Measurements from ENCODE around the gene GNG7.
"Not testable (repeated sequence)": the region's sequence is repeated elsewhere in the genome, so short reads cannot be mapped to it uniquely, and the experiment has no call there.

The GNG7 gene

GRCh38 chr19:2495130-2495641, 207.3 kb downstream of the GNG7 start:
- no peak for DNase-seq

GRCh38 chr19:2494447-2495129, 207.9 kb downstream of the GNG7 start:
- DNase-seq: no peak

GRCh38 chr19:2494084-2494446, 208.4 kb downstream of the GNG7 start:
- no peak for DNase-seq

- not testable (repeated sequence) for DNase-seq
These were observed 209.0 kb downstream of the GNG7 start for GRCh38 chr19:2493448-2493847.

- no peak for DNase-seq
These were observed 209.6 kb downstream of the GNG7 start for GRCh38 chr19:2492870-2493269.

- DNase-seq: no peak
These were observed 211.2 kb downstream of the GNG7 start for GRCh38 chr19:2491130-2491801.

GRCh38 chr19:2490659-2491058, 211.8 kb downstream of the GNG7 start:
- DNase-seq: no peak

- peak; percentile 1 for DNase-seq
These were observed 213.4 kb downstream of the GNG7 start for GRCh38 chr19:2488942-2489731.

- DNase-seq: no peak
These were observed 214.0 kb downstream of the GNG7 start for GRCh38 chr19:2488405-2488941.

GRCh38 chr19:2487842-2488241, 214.7 kb downstream of the GNG7 start:
- DNase-seq: no peak

GRCh38 chr19:2487090-2487489, 215.4 kb downstream of the GNG7 start:
- no peak for DNase-seq

- DNase-seq: no peak
These were observed 217.1 kb downstream of the GNG7 start for GRCh38 chr19:2485428-2485827.

GRCh38 chr19:2484178-2484937, 218.1 kb downstream of the GNG7 start:
- DNase-seq: no peak

- DNase-seq: no peak
These were observed 218.9 kb downstream of the GNG7 start for GRCh38 chr19:2483484-2484151.

- no peak for DNase-seq
These were observed 219.4 kb downstream of the GNG7 start for GRCh38 chr19:2483084-2483483.

- no peak for DNase-seq
These were observed 220.0 kb downstream of the GNG7 start for GRCh38 chr19:2482354-2483038.

GRCh38 chr19:2481466-2481865, 221.0 kb downstream of the GNG7 start:
- no peak for DNase-seq

GRCh38 chr19:2479556-2480194, 222.8 kb downstream of the GNG7 start:
- DNase-seq: no peak

GRCh38 chr19:2478756-2479555, 223.5 kb downstream of the GNG7 start:
- DNase-seq: peak; percentile 62

- peak; percentile 71 for DNase-seq
These were observed 224.2 kb downstream of the GNG7 start for GRCh38 chr19:2478278-2478755.
